Inferior parietal cortex (tissue), 1 donor: Measurements from ENCODE around the gene C1orf198.

Experiments used
- DNase-seq: peaks from one replicate; pipeline ENCODE4 v3.0.0-alpha.2; 2016; ENCODE audit errors: extremely low spot score

C1orf198 gene

DNA sequence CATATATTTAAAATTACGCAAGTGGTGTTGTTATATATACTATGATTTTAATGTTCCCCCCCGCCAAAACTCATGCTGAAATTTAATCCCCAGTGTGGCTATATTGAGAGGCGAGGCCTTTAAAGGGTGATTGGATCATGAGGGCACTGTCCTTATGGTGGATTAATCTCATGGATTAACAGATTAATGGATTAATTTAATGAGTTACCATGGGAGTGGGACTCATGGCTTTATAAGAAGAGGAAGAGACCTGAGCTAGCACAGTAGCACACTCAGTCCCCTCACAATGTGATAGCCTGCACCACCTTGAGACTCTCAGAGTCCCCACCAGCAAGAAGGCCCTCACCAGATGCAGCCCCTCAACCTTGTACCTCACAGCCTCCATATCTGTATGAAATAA is 34.8 kb downstream of the C1orf198 start:
- DNase-seq: no peak

DNA sequence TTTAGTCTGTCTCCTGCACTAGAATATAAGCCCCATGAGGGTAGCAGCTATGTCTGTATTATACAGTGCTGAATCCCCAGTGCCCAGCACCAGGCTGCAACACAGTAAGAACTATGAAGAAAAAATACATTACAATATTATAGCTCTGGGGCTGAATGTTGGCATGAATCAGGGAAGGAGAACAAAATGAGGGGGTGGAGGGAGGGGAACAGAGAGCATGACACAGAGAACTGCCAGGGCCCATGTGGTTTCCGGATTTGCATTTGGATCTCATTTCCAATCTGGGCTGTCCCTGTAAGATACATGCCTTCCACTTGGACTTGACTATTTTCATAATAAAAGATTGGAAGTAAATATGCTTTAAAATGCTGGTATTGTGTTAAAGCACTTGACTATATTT is 35.8 kb downstream of the C1orf198 start:
- DNase-seq: no peak

DNA sequence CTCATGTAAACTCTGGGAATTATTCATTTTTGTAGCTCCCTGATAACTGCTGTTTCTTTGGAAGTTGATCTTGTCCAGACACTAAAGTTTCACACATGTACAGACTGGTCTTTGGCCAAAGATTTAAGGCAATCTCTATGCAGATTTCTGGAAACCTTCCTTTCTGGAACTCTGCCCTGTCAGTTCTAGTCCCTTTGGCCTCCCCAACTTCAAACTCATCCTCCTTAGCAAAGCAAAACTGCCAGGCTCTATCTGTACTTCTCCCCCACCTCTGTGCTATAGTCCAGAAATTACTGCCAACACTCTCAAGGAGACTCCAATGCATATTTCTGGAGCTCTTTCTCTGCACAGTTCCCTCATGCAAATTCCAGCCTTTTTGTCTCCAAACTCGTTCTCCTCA is 36.5 kb downstream of the C1orf198 start:
- DNase-seq: no peak

DNA sequence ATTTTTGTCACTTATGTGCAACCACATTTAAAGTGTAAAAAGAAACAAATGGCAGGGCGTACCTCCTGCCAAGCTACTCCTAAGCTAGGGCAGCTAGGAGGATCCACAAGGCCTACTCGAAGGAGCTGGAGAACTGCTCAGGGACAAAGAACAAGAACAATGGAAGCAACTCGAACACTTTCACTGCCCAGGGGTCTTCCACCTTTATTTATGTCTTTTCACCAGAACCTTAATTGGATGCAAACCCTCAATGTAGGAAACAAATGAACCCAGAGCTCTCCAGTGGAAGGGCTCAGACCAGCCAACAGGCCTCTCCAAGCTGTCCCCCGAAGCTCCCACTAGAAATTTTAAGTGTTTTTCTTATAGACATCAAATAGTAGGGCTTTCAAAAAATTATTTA is 39.9 kb downstream of the C1orf198 start:
- no peak for DNase-seq

DNA sequence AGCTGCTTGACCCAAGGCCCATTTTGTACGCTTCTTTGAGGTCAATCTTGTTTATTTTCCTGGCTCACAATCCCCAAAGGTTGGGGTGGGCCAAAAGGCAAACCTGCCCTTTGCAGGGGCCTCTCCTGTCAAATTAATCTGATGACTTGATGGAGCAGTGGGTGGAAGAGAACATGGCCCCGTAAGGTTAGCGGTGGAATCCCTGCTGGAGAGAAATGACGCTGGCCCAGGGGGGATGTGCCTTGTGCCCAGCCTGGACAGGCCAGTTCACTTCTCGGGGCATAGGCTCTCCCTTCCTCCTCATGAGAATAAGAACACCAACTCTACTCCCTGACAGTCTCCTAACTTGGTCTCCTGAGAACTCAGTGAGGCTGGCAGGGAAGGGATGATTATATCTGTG is 40.5 kb downstream of the C1orf198 start:
- no peak for DNase-seq

DNA sequence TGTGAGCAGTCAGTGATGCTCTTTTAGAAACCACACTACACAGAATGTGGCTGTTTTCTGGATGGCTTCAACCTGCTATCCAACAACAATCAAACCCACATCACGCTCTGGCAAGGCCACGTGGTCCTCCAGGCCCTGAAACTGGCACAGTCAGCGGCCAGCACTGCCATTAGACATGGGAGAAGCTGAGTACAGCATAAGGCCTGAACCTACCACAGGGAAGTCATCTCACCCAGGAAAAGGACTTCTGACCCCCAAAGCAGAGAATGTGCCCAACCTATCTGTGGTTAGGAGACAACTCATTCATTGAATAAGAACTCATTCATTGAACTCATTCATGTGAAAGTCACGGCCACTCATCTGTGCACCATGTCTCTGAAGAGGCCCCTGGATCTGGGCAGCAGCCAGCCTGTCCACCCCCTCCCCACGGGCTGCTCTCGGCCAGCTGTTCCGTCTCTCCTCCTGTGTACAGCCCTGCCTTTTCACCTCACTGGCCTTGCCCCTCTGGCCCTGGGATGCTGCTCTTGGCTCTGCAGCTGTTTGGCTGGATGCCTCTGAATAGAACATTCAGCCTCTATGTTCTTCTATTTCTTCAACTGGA is 41.1 kb downstream of the C1orf198 start:
- DNase-seq: peak; percentile 74

DNA sequence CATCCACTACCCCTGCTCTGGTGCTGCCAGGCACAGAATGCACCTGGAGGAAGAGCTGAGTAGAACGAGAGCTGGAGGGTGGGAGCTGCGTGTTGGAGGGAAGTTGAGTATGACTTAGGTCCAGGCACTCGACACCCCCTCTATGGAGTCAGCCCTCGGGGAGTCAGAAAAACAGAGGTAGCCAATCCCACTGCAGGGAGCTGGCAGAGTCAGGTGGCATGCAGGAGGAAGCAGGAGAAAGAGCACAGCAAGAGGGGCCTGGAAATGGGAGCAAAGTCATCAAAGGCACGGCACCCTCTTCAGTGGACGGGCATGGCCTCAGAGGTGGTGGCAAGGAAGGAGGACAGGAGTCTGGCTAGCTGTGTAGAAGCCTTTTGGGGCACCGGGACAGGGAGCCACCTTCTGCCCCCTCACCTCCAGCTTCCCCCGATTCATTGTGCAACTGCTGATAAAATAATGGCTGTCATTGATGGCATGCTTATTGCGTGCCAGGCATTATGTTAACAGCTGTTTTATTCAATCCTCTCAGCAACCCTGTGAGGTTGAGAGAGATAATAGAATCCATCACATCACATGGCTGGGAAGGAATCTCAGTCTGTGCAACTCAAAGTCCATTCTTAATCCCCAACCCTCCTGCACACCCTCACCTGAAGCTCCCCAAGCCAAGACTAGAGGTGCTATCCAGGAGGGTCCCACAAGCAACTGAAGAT is 42.0 kb downstream of the C1orf198 start:
- no peak for DNase-seq

DNA sequence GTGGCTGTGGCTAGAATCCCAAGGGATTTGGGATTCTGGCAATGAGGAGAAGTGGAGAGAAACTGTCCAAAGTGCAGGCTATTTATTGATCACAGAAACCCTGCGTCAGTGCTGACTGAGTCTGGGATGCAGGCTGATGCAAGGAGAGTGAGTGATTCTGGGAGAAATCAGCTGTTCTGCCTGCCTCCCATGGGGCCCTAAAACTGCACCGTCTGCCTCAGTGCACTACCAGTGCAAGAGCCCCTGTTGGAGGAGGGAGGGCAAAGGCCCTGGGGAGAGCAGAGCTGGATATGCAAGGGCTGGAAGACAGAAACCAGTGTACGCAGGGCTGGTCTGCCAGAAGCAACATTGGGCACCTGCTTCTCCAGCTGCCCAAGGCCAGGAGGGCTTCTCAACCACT is 42.6 kb downstream of the C1orf198 start:
- no peak for DNase-seq

DNA sequence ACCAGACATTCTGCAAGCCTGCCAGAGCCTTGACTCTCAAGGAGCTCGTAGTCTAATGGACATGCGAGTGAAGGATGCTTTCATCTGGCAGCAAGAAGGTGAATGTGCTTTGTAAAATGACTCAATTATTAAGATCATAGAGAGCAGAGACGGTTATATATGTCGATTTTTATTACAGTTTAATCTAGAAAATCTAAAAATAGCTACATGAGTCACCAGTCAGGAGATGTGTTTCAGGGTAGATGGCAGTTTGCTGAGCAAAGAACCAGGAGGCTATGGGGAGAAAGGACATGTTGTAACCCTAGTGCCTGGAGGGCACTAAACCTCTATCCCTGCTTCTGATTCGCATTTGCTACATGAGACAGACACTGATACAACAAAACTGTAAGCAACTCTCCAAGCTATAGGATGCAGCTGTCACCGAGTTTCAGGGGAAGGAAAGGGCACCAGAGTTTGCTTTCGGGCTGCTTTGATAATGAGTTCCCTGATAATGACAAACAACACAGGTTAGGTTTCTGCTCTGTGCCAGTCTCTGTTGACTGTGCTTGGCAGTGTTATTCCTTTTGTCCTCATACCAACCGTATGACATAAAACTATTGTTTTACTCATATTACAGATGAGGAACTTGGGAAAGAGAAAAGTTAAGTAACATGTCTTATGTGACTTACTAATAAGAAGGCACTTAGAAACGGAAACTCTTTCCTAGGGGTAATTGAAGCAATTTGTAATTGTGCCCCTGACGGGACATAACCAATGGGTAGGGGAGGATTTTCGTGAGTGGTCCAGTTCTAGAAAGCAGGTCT is 43.2 kb downstream of the C1orf198 start:
- DNase-seq: no peak

DNA sequence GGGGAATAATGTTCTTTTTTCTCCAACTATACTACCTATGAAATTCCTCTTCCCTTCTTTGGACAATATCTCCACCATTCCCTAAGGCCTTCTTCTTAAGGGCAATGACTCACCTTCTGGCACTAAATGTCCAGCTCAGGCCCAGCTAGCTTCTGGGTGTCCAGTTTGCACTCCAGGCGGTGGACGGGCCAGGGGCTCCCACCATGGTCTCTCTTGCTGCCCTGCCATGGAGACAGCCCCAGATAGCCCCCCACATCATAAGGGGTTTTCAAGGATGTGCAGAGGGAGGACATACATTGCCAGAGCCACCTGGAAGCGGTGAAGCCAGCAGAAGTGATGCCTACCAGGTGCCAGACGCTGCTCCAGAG is 43.8 kb downstream of the C1orf198 start:
- DNase-seq: no peak

DNA sequence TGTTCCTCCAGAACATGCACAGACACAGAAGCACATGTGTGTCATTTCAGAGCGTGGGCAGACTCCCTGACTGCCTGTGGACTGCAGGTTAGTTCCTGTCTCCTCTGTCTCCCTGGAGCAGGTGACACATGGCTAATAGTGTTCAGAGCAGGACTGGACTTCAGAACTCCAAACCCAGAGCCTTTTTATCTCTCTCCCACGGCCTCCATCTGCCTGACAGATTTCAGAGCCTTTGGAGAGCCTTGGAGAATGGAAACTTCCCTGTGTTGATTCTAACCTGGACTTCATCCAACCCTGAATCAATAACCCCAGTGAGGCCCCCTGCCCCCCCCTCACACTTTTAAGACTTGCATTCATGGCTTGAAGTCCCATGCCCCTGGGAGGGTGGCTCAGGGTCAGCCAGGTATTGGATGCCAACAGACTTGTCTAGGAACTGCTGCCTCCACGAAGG is 44.4 kb downstream of the C1orf198 start:
- no peak for DNase-seq

DNA sequence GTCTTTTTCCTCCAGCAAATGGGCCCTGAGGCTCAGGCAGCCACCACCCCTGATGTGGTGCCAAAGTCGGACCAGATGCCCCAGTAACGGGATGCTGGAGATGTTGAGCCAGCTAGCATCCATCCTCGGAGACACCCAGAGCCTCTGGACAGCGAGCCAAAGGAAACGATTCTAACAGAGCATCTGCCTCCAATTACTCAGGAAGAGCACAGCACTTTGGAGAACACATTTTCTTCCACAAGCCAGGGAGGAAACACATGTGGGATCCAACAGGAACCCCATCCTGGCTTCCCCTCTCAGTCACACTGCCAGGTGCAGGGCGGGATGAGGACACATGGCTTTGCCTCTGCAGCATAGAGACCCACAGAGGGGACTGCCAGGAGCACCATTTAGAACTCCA is 44.9 kb downstream of the C1orf198 start:
- DNase-seq: no peak

DNA sequence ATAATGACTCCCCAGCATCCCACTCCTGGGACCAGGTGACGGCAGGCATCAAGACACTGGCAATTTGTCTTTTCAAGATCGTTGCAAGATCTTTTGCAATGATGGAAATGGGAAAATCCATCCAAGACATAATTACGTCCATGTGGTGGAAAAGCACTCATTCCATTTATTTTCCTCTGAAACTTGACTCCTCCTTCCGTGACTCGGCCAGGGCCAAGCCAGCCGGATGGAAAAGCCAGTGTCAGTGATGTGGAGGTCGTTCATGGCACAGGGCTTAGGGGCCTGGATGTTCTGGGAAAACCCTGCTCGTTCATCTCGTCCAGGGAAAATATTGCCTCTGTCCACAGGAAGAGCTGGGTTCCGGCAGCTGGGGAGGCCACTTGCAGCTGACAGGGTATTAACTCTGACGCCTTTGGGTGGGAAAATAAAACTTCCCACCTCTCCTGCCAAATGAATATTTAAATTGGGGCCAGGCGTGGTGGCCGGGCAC is 46.2 kb downstream of the C1orf198 start:
- DNase-seq: no peak

DNA sequence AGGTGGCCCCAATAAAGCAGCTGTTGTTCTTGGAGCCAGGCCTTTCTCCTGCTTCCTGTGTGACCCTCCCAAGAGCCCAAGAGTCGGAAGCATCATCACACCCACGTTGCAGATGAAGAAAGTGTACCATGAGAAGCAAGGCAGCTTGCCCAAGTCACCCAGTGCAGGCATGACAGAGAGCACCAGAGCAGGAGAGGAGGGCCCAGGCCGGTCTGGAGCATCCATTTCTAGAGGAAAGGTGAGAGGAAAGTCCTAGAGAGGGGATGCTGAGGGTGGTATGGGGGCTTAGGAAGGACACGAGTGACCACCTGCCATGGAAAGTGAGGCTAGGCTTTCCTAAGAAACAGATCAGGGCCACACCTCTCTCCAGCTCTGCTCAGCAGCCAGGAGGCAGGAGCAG is 47.0 kb downstream of the C1orf198 start:
- DNase-seq: no peak

DNA sequence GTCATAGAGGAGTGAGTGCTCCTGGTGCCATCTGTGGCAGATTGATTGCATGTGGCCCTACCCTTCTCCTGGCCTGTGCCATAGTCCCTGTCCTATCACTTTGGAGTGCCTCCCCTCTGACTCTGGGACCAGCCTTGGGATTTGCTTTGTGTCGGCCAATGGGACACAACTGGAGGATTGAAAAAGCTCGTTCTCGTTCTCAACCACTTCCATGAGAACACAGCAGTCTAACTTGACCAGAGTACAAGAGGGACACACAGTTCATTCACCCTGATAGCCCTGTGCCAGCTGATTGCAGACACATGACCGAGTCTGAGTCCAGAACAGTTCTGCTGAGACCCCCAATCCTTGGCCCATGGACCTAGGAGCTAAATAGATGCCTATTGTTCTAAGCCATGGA is 47.8 kb downstream of the C1orf198 start:
- DNase-seq: peak; percentile 83

DNA sequence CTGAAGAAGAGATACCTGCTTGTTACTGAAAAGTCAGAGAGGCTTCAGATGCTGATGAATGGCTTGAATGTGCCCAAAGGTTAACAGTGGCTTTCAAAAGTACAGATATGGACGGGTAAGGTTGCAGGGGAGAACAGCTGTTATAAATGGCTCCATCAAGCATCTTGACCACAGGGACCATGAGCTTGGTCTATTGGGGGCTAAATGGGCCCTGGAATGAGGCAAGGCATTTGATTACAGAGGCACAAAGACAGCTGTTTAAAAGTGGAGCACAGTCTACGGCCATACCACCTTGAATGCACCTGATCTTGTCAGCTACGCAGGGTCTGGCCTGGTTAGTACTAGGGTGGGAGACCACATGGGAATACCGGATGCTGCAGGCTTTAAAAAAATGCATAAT is 48.3 kb downstream of the C1orf198 start:
- DNase-seq: no peak

DNA sequence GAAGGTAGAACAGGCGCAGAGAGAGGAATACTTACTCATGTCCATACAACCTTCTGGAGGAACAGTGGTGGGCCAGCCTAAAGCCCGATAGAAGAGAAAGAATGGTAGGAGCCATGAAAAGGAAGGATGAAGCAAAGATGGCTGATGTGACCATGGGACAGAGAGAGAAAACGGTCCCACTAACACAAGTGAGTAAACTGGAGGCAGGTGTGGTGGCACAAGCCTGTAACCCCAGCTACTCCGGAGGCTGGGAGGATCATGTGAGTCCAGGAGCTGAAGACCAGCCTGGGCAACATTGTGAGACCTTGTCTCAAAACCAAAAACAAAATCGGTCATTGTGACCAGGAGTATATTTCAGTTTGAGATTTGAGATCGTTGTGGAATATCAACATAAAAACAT is 49.4 kb downstream of the C1orf198 start:
- no peak for DNase-seq

DNA sequence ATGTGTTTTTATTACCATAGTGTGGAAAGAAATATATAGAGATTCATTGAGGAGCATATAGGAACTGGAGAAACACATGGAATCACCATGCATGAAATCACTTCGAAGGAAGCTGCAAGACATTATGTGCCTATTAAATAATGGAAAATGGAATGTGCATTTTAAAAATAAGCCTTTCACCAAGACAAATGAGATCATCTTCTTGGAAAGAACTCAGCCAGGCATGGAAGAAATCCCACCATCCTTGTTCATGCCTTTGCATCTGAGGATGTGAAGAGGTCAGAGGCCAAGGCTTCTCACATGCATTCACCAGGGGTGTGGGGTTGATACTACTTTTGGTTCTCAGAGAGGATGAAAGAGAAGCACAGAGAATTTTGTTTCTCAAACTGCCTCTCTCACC is 50.0 kb downstream of the C1orf198 start:
- no peak for DNase-seq

DNA sequence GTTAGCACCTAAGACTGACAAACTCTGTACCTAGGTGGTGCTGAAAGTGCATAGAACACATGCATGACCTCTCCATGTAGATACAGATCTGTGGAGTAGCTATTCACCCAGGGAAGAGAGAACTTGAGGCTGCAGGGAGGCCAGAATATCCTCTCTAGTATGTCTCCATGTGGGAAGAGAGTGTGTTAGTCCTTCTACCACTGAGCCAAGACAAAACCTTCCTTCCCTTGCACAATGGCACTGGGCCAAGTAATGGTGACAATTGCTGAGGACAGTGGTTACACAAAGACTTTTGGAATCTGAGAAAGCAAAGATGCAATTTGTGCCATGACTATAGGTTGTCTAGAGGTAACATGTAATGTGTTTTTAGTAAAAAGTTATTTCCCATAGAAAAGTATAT is 52.3 kb downstream of the C1orf198 start:
- DNase-seq: no peak

DNA sequence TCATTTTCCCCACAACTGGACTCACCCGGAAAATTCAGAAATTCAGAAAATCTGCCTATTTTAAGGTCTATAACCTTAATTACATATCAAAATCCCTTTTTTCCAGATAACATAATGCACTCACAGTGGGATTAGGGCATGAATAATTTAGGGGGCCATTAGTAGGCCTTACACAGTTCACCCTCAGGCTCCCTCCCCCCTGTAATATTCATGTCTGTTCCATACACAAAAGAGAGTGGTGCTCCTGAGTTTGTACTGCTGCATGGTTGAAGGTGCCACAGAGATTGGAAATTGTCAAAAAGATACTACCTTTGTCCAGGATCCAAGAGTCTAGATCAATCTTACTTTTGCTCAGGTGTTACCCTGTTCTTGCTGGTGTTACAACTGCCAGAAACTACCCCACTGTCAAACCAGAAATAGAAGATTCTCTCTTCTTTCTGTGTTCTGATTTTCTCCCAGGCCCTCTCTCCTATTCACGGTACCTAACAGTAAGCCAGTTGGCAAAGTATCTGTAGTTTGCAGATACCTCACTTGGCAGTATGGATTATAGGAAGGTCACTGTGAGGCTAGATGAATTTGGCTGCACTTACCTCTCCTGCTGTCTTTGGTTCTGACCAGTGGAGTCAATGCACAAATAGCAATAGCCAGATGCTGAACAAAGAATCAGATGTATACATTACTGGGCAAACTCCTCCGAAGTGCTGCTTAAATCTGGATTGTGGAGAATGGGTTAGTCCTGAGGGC is 53.2 kb downstream of the C1orf198 start:
- no peak for DNase-seq

DNA sequence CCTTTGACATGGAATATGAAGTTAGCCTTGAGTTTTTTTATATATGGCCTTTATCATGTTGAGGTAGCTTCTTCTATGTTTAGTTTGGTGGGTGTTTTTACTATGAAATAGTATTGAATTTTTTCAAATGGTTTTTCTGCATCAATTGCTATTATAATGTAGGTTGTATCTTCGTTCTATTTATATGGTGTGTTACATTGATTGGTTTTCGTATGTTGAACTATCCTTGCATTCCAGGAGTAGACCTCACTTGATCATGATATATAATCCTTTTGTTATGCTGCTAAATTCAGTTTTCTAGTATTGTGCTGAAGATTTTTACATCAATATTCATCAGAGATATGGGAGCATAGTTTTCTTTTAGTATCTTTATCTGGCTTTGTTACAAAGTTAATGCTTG is 55.8 kb downstream of the C1orf198 start:
- no peak for DNase-seq
